DLD1 (cell line): ENCODE measurements around the gene VTA1.
"Not testable (repeated sequence)": the region's sequence is repeated elsewhere in the genome, so short reads cannot be mapped to it uniquely, and the experiment has no call there.

Experiments
- in situ Hi-C: cut with HindIII; loops from 2 replicates; pipeline ENCODE4 v1.10.0; 2017; ENCODE audit warnings: low sequenced_read_pairs

The VTA1 gene, protein sequence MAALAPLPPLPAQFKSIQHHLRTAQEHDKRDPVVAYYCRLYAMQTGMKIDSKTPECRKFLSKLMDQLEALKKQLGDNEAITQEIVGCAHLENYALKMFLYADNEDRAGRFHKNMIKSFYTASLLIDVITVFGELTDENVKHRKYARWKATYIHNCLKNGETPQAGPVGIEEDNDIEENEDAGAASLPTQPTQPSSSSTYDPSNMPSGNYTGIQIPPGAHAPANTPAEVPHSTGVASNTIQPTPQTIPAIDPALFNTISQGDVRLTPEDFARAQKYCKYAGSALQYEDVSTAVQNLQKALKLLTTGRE

DNA sequence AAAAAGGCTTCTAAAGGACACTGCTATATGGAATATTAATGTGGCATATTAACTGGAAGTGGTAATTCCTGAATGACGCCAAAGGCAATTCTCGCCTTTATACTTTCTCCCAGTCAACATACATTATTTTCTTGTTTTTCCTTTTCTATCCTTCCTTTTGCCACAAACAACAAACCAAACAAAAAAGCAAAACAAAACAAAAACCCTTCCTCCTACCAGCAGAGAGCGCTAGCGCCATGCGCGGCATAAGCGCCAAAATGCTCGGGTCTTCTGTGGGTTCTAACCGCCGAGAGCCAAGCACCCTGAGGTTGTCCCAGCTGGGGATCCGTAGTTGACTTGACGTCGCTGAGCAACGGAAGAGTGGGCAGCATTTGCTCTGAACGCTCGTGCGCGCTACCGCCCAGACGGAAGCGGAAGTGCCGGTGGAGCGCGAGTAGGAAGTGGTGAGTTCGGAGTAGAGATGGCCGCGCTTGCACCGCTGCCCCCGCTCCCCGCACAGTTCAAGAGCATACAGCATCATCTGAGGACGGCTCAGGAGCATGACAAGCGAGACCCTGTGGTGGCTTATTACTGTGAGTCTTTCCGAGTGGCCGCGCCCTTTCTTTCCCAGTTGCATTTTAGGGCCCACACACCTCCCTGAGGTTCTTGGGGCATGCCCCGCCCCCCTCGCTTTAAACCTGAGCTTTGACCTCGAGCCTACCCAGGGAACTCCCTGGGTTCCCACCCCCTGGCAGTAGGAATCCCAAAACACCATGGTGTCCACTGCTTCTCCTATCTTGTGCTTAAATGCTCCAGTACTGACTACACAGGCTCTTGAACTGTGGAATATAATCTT, at the start of gene VTA1, which contains the start of gene NMBR:
VTA1 (plus strand) TSS at position 436 of the 835 bp plus-strand sequence; CDS start at position 461, 25 bp downstream.
NMBR (minus strand) TSS at position 295 of the 835 bp plus-strand sequence. CDS start 58,464 bp downstream, outside the sequence.
- in situ Hi-C loops = no loop called here

DNA sequence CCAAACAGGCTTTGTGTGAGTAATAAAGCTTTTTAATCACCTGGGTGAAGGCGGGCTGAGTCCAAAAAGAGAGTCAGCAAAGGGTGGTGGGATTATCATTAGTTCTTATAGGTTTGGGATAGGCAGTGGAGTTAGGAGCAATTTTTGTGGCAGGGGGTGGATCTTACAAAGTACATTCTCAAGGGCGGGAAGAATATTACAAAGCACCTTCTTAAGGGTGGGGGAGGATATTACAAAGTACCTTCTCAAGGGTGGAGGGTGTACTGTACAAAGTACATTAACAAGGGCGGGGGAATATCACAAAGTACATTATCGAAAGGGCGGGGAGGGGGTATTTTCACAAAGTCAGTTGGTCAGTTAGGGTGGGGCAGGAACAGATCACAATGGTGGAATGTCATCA, 42.2 kb upstream of the VTA1 start:
- in situ Hi-C loops = not testable (repeated sequence)

DNA sequence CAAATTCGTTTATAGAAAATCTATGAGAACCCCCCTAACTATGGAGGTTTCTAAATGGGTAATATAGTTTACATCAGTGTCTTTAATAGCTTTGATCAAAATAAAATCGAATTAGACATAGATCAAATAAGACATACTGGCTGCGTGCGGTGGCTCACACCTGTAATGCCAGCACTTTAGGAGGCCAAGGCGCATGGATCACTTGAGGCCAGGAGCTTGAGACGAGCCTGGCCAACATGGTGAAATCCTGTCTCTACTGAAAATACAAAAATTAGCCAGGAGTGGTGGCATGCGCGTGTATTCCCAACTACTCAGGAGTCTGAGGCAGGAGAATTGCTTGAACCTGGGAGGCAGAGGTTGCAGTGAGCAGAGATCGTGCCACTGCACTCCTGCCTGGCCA, 36.2 kb upstream of the VTA1 start:
- in situ Hi-C loops = not testable (repeated sequence)

DNA sequence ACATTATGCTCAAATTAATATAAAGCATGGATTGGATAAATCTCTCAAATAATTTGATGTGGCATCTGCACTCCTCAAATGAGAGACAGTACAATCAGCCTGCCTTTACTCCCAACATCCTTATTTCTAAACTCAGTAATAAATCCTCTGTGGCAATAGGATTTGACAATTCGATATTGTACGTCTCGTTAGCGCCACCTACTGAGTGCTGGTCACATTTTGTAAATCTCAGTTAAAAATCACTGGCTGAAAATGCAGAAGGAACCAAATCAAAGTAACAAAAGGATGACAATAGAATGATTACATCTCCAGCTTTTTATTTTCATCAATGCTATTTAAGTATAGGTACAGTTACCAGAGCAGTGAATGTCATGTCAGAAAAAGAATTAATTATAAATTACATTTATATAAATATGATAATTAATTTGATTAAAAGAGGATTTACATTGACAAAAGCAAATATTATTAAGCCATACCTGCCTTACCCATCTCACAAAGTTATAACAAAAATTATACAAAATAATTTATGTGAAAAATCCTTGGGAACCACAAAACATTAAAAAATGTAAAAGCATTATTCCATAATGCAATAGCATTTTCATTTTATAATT, 34.5 kb upstream of the VTA1 start:
- in situ Hi-C loops = no loop called here

DNA sequence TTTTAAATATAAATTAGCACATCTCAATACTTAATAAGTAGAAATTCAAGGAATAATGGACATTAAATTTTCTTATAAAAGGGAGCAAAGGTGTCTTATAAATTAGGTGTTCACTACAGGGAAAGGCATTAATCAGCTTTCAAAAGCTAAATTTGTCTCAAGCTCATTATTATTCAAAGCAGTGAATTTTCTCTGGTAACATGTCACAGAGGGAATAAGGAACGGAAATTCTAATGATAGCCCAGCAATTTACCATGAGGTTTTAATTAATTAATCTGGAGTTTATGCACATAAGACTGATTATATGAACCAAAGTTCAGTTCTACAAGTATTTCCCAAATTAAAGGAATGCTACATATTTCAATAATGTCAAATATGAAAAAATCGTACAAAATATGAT, 29.7 kb upstream of the VTA1 start:
- in situ Hi-C loops = no loop called here

DNA sequence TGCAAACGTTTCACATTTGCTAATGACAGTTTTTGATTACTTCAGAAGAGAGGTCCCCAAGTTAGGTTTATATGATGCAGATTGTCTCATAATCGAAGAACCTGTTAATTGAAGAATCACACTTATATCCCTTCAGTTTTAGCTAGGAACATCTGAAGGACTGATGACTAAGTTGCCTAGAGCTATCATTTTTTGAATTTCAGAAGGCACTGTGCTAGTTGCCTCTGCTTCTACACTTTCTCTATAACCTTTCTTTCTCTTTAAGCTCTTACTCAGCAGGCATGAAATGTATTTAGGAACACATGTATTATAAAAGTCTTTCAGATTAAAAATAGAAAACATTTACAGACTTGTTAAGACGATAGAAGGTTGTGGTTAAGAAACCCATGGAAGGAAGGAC, 28.7 kb upstream of the VTA1 start:
- in situ Hi-C loops = no loop called here

DNA sequence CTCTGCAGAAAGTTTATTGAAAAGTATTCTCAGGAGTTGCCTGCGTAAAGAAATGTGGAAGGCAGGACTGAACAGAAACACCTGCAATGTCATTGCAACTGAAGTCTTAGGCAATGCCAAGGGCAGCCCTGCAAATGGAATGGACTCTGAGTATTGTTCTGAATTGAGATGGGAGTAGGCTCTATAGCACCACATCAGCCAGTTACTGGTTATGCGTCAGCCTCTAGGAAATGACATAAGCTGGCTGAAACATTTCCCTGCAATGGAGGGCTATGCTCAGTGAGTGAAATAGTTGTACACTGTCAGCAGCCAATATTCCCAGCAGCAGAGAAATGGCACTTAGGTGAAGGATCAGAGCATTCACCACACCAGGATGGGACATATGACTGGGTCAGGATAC, 28.1 kb upstream of the VTA1 start:
- in situ Hi-C loops = no loop called here

DNA sequence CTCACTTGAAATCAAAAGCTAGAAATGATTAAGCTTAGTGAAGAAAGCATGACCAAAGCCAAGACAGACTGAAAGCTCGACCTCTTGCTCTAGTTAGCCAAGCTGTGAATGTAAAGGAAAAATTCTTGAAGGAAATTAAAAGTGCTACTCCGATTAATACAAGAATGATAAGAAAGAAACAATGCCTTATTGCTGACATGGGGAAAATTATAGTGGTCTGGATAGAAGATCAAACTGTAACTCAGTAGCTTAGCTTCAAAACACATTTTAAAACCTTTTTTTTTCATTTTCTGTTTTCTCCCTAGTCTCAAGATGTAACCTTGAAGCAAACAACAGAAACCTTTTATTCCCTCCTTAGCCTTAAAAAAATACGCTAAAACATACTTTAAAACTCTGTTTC, 25.7 kb upstream of the VTA1 start:
- in situ Hi-C loops = no loop called here

DNA sequence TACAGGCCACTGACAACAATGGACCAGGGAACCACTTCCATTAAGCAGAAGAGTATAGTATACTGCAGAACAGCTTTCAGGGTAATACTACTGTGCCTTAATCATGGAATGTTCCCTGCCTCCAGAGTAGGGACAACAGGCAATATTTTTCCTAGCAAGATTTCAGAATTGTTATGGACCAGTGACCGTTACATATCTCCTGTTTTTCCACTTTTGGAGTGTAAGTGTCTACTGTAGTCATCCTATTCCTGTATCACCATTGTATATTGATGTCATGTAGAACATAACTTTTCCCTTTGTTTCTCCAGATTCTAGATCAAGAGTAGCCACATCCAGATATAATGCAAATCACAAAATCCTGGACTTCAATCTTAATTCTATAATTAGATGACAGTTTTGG, 16.2 kb upstream of the VTA1 start:
- in situ Hi-C loops = no loop called here

DNA sequence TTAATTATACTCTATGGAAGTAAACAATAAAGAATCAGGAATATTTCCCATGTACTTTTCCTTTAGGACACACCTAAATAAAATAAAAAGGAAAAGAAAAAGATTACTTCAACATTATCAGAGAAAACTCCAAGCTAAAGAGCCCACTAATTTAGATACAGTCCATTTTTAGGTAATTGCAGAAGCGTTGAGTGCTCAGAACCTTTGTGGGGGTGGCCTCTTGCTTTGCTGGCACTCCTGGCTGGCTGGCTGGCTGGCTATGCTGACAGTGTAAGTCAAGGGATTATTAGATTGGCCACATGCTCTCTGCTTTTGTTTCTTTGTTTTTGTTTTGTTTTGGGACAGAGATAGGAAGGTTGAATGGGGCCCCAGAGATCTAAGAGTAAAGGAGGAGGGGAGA, 14.4 kb upstream of the VTA1 start, which contains the start of gene GJE1:
GJE1 (plus strand) TSS at position 301 of the 400 bp plus-strand sequence. CDS start 234 bp downstream, outside the sequence.
- in situ Hi-C loops = no loop called here

DNA sequence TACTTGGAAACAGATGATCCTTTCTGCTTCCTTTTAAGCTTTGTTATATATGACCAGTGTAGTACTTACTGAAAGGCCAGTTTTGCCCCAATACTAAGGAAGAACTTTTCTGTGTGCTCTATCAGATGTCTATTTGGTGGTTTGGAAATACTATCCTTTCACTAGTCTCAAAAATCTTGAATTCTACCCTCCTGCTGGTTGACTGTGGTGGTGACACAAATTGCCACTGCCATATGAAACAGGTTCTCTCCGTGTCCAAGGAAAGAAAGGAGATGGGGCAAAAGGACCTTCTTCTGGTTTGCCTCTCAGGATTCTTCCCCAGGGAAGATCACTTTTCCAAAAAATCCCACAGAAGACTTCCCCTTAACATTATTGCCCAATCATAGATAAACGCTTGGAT, 8.2 kb upstream of the VTA1 start:
- in situ Hi-C loops = no loop called here

DNA sequence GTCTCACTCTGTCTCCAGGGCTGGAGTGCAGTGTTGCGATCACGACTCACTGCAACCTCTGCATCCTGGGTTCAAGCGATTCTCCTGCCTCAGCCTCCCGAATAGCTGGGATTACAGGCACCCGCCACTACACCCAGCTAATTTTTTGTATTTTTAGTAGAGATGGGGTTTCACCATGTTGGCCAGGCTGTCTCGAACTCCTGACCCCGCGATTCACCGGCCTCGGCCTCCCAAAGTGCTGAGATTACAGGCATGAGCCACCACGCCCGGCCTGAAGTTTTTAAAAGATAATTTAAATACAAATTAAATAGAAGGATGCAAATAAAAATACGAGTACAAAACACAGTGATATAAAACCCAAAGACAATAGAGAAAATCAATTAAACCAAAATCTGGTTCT, 5.5 kb upstream of the VTA1 start:
- in situ Hi-C loops = not testable (repeated sequence)

DNA sequence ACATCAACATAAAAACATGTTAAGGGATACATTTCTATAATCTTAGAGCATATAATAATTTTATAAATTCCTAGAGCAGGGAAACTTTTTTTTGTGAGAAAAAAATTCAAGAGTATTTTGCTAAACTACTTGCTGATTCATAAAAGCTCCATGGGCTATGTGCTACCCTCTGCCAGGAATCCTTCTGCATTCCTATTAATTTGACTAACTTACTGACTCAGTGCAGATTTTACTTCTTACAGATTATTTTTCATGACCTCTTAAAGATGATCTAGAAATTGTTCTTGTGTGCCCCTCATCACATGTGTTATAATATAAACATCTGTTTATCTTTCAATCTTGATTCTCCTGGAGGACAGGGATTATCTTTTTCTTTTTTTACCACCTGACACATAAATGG, 5.7 kb downstream of the VTA1 start:
- in situ Hi-C loops = loop anchor here (25.0 kb wide), 1 partner anchor 235 kb away; no protein-coding TSS in a partner anchor

DNA sequence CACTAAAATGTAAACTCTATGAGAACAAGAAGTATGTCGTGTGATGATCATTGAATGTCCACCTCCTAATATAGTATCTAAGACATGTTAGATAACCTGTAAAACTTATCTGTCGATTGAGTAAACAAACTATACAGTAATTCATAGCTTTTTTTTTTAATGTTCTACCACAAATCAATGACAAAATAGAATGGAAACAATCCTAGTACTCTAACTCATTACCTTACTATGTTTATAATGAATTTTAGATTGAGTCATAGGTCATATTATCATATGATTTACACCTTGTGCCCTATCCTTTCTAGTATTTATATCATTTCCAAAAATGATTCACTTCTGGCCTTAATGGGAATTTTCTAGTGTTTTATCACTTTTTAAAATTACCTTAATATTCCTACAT, 6.1 kb downstream of the VTA1 start:
- in situ Hi-C loops = loop anchor here (25.0 kb wide), 1 partner anchor 234 kb away; no protein-coding TSS in a partner anchor

DNA sequence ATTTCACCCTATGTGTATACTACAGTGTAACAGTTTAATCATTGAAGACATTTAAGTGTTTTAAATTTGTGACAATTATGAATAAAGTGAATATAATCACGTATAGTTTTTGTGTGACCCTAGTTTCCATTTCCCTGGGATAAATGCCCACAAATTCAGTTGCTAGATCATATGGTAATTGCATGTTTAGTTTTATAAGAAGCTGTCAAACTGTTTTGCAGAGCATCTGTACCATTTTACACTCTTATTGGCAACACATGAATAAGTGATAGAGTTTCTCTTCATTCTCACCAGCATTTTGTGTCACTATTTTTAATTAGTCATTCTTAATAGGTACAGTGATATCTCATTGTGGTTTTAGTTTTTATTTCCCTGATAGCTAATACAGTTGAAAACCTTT, 7.3 kb downstream of the VTA1 start:
- in situ Hi-C loops = loop anchor here (25.0 kb wide), 1 partner anchor 233 kb away; no protein-coding TSS in a partner anchor

DNA sequence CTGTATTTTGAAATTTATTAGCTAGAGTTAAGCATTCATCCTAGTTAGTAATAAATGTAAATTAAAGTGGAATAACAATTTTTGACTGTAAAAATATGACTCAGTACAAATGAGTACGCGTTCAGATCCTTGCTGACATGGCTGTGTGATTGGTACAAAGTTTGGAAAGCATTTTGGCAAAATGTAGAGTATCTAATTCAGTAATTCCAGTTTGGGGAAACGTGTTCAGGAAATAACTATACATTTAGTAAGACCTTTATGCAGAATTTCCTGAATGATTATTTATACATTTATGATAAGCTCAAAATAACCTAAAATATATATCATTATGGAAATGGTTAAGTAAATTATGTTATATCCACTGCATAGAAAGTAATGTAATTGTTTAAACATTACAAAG, 8.0 kb downstream of the VTA1 start:
- in situ Hi-C loops = loop anchor here (25.0 kb wide), 1 partner anchor 232 kb away; no protein-coding TSS in a partner anchor

DNA sequence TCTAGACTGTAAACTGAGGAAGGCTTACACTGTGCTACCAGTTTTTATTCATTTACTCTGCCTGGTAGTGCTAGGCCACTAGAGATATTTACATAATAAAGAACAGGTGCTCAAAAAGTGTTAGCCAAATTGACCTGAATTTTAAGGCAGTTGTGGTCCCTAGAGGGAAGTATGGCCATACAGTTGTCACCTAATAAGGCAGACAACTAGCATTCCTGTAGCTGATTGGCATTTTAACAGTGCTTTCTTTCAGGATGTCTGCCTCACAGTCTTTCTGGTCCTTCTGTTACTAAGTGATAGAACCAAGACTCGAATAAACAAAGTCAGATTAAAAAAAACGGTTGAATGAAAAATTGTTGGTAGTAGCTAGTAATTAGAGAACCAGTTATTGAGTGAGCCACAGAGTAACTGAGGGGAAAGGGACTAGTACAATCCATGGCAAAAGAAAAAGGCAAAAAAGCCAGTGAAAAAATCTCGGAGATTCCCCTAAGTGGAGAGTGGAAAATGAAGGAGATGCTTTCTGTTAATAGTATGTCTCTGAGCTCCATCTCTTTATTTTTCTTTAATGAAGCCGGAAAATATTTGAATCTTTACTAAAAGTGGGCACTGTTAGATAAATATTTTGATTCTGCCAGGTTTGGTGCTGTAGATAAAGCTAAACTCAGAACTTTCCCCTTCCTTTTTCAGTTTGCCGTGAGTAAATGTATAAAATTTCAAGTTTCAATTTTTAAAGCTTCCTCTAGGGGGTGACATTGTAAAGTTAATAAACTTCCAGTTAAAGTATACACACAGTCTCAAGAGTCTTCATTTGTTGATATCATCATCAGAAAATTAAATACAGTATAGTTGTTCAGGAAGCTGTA, 9.1 kb downstream of the VTA1 start:
- in situ Hi-C loops = loop anchor here (25.0 kb wide), 1 partner anchor 231 kb away; no protein-coding TSS in a partner anchor

DNA sequence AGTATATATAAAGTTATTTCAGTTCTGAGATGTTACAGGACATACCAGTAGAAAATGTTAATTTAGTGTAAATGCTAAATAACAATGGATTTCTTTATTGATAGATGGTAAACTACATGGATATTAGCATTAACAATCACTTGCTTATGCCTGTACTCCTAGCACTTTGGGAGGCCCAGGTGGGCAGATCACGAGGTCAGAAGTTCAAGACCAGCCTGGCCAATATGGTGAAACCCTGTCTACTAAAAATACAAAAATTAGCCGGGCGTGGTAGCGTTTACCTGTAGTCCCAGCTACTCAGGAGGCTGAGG, 9.7 kb downstream of the VTA1 start:
- in situ Hi-C loops = loop anchor here (25.0 kb wide), 1 partner anchor 231 kb away; no protein-coding TSS in a partner anchor

DNA sequence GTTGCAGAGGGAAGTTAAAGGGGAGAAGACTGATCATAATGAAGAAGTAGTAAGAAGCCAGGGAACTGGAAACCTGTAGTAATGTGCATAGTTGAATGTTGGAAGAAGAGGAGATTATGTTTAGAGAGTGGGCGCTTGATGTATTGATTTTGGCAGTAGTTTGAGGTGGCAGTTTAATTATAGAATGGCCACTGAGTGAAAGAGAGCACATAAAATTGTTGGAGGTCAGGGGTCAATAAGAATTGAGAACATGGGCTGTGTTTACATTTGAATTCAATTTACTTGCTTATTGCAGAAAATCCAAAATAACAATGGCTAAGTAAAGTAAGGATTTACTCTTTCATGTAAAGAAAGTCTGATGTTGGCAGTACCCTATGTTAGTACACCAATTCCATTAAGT, 15.7 kb downstream of the VTA1 start:
- in situ Hi-C loops = loop anchor here (25.0 kb wide), 1 partner anchor 225 kb away; no protein-coding TSS in a partner anchor

DNA sequence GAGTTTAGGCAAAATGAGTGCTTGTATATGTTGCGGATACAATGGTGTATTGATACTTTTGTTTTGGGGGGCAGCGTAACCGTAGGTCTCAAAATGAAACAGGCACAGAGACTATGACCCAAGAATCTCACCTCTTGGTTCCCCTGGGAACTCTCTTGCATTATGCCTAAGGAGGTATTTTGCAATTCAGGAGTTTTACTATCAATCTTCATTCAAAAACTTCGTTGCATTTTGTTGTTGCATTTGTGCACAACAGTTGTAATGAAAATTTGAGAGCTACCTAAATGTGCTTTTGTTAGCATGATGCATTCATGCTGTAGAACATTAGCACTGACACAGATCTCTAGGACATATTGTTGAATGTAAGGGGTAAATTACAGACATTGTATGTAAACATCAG, 18.2 kb downstream of the VTA1 start:
- in situ Hi-C loops = loop anchor here (25.0 kb wide), 1 partner anchor 222 kb away; no protein-coding TSS in a partner anchor
